Nephron progenitor cell (in vitro differentiated cells): Measurements from ENCODE around the gene ERC2.

Source experiments
- DNase-seq: peaks from one replicate; pipeline ENCODE4 v3.0.0; 2021
- H3K27ac Mint-ChIP-seq: 2 replicates; pipeline ENCODE4 v1.8.0; 2021; ENCODE audit warnings: mild to moderate bottlenecking, moderate library complexity, mixed read lengths
- H3K27me3 Mint-ChIP-seq: 2 replicates; pipeline ENCODE4 v1.8.0; 2021; ENCODE audit warnings: mild to moderate bottlenecking, low read depth, mixed read lengths; ENCODE audit not compliant: poor library complexity
- H3K36me3 Mint-ChIP-seq: 2 replicates; pipeline ENCODE4 v1.8.0; 2021; ENCODE audit warnings: low read depth, mixed read lengths
- H3K4me1 Mint-ChIP-seq: 2 replicates; pipeline ENCODE4 v1.8.0; 2021; ENCODE audit warnings: mixed read lengths
- H3K4me3 Mint-ChIP-seq: 2 replicates; pipeline ENCODE4 v1.8.0; 2021; ENCODE audit warnings: mild to moderate bottlenecking, moderate library complexity, mixed read lengths
- H3K9me3 Mint-ChIP-seq: 2 replicates; pipeline ENCODE4 v1.8.0; 2021; ENCODE audit warnings: mild to moderate bottlenecking, moderate library complexity, mixed read lengths
- TF ChIP-seq, protein P1 (sequence below): fragments of 200-600 bp; sonication (generic); IDR thresholded peaks from 2 replicates; pipeline ENCODE4 v1.5.0; 2021; ENCODE audit warnings: antibody characterized with exemption

The ERC2 gene

GRCh38 chr3:56131974-56132590 is 336.2 kb downstream of the ERC2 start:
- Mint-ChIP-seq H3K9me3 (peaks cover 2% of the 10 kb centered on the region), H3K27ac (no peak overlapping the region), H3K4me3 (no peak overlapping the region), H3K4me1 (peaks cover 46% of the 10 kb centered on the region), H3K27me3 (no peaks in the 10 kb centered on the region), H3K36me3 (peaks cover 1% of the 10 kb centered on the region)
- no peak for DNase-seq
- TF ChIP-seq, protein P1, sequence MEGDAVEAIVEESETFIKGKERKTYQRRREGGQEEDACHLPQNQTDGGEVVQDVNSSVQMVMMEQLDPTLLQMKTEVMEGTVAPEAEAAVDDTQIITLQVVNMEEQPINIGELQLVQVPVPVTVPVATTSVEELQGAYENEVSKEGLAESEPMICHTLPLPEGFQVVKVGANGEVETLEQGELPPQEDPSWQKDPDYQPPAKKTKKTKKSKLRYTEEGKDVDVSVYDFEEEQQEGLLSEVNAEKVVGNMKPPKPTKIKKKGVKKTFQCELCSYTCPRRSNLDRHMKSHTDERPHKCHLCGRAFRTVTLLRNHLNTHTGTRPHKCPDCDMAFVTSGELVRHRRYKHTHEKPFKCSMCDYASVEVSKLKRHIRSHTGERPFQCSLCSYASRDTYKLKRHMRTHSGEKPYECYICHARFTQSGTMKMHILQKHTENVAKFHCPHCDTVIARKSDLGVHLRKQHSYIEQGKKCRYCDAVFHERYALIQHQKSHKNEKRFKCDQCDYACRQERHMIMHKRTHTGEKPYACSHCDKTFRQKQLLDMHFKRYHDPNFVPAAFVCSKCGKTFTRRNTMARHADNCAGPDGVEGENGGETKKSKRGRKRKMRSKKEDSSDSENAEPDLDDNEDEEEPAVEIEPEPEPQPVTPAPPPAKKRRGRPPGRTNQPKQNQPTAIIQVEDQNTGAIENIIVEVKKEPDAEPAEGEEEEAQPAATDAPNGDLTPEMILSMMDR = no peak

GRCh38 chr3:56130036-56130435 is 338.2 kb downstream of the ERC2 start:
- Mint-ChIP-seq H3K36me3 (peaks cover 9% of the 10 kb centered on the region), H3K27ac (peak overlapping the region; percentile 46), H3K4me1 (peaks cover 53% of the 10 kb centered on the region), H3K4me3 (no peak overlapping the region), H3K27me3 (peaks cover 4% of the 10 kb centered on the region), H3K9me3 (peaks cover 11% of the 10 kb centered on the region)
- TF ChIP-seq, protein P1 = no peak
- DNase-seq = no peak

- H3K9me3 Mint-ChIP-seq = peaks cover 11% of the 10 kb centered on the region
- H3K4me1 Mint-ChIP-seq = peaks cover 62% of the 10 kb centered on the region
- peaks cover 8% of the 10 kb centered on the region for H3K27me3 Mint-ChIP-seq
- H3K36me3 Mint-ChIP-seq = peaks cover 9% of the 10 kb centered on the region
- H3K27ac Mint-ChIP-seq = no peak overlapping the region
- DNase-seq = no peak
- no peak overlapping the region for H3K4me3 Mint-ChIP-seq
- TF ChIP-seq, protein P1 = no peak
Measured at GRCh38 chr3:56126632-56127031, 341.6 kb downstream of the ERC2 start.

- peaks cover 9% of the 10 kb centered on the region for H3K36me3 Mint-ChIP-seq
- H3K4me1 Mint-ChIP-seq = peaks cover 50% of the 10 kb centered on the region
- H3K27ac Mint-ChIP-seq = no peak overlapping the region
- H3K27me3 Mint-ChIP-seq = peaks cover 8% of the 10 kb centered on the region
- H3K4me3 Mint-ChIP-seq = no peak overlapping the region
- H3K9me3 Mint-ChIP-seq = peaks cover 11% of the 10 kb centered on the region
- TF ChIP-seq, protein P1 = no peak
- no peak for DNase-seq
Measured at GRCh38 chr3:56125358-56126005, 342.8 kb downstream of the ERC2 start.

DNA sequence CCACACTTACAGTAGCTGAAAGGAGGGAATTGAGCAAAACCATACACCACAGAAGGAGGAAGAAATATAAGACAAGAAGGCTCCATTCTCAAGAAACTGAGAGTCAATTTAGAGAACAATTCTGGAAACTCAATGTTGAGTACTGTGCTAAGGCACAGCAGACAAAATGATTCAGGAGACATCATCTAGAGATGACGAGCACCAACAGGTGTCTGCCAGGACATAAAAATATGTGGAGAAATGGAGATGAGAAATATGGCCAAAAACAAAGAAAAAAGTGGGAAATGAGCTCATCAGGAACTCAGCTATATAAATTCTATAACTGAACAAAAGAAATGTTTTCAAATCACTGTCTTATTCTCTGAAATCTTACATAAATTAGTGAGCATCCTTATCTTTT is 343.7 kb downstream of the ERC2 start:
- Mint-ChIP-seq H3K27ac (no peak overlapping the region), H3K9me3 (peaks cover 11% of the 10 kb centered on the region), H3K4me1 (peaks cover 41% of the 10 kb centered on the region), H3K36me3 (peaks cover 9% of the 10 kb centered on the region), H3K27me3 (peaks cover 8% of the 10 kb centered on the region), H3K4me3 (no peak overlapping the region)
- no peak for DNase-seq
- TF ChIP-seq, protein P1 = no peak

DNA sequence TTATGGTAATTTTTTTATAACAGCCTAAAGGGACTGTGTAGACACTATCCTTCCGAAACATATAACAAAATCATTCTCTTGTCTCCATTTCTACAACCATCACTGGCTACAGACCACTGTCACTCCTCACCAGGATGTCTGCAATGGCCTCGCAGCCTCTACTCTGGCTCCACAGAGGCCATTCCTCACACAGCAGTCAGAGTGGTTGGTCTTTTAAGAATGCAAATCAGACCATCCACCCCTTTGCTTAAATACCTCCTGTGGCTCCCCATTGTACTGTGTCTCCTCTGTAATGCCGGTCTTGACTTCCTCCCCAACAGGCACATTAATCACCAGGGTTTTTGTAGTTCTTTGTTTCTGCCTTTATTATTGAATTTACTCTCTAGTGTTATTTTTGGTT is 344.8 kb downstream of the ERC2 start:
- Mint-ChIP-seq H3K4me3 (no peak overlapping the region), H3K4me1 (peaks cover 30% of the 10 kb centered on the region), H3K27ac (no peak overlapping the region), H3K36me3 (peaks cover 9% of the 10 kb centered on the region), H3K27me3 (peaks cover 12% of the 10 kb centered on the region), H3K9me3 (peaks cover 11% of the 10 kb centered on the region)
- TF ChIP-seq, protein P1 = no peak
- DNase-seq = no peak
